ENCODE results near the gene CYTH1.
"Not testable (repeated sequence)": the region's sequence is repeated elsewhere in the genome, so short reads cannot be mapped to it uniquely, and the experiment has no call there.

The CYTH1 gene

DNA sequence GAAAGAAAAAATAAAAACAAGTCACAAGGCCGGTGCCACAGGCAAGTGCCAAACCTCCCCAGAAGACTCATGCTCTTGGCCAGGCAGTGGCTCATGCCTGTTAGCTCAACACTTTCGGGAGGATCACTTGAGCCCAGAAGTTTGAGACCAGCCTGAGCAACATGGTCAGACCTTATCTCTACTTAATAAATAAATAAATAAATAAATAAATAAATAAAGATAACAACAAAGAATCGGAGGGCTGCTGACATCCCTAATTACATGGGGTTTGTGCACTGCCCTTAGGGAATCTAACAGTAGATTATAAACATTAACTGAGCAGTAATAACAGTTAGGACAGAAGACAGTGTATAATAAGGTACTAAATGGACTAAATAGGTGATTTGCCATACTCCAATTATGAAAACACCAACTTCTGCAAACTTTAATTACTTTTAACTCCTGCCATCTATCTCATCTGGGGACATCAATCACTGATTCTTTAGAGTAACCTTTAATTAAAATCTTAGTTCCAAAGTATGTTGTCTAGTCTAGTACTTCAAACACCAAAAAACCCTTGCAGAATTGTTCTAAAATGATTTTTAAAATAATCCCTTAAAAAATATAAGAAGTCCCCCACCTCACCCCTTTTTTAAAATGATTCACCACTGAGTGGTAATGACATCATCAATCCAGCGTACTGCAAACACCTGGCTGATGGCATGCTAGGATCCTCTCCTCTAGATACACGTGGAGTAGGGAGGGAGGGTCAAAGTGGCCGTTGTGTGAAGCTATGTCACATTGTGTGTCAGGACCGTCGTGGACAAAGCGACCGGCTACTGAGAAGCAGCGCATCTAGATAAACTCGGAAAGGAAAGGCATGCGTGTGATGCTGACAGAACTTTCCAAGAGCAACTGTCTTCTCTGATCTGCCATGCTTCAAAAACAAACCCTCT lies 28.5 kb downstream of the CYTH1 start:
- peak; percentile 41 for DNase-seq

DNA sequence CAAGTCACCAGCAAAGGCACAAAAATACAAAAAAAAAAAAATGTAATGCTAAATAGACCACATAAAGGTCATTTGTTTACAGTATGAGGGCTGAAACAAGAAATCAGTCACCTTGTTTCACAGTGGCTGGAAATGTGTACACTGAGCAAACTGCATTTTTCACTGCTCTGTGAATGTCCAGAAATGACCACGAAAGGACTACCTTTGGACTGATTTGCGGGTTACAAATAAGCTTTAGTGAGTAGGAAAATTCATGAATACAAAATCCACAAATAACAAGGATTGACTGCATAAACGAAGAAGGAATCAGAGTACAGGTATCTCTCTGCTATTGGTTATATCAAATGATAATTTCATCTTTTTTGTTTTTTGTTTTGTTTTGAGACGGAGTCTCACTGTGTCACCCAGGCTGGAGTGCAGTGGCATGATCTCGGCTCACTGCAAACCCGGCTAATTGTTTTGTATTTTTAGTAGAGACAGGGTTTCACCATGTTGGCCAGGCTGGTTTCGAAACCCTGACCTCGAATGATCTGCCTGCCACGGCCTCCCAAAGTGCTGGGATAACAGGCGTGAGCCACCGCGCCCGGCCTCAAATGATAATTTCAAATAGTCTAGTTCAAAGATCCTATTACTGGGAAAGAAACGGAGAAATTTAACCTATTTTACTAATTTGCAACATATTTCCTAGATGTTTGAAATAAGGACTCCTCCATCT lies 30.5 kb downstream of the CYTH1 start:
- DNase-seq, result no peak

DNA sequence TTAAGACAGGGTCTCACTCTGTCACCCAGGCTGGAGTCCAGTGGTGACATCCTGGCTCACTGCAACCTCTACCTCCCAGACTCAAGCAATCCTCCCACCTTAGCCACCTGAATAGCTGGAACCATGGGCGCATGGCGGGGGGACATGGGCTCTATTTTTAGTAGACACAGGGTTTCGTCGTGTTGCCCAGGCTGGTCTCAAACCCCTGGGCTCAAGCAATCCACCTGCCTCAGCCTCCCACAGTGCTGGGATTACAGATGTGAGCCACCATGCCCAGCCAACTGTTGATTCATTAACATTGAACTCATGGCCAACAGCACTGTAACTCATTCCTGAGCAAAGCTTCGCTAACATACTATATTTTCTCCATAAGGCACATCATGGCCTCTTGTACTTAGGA lies 31.1 kb downstream of the CYTH1 start:
- not testable (repeated sequence) for DNase-seq

DNA sequence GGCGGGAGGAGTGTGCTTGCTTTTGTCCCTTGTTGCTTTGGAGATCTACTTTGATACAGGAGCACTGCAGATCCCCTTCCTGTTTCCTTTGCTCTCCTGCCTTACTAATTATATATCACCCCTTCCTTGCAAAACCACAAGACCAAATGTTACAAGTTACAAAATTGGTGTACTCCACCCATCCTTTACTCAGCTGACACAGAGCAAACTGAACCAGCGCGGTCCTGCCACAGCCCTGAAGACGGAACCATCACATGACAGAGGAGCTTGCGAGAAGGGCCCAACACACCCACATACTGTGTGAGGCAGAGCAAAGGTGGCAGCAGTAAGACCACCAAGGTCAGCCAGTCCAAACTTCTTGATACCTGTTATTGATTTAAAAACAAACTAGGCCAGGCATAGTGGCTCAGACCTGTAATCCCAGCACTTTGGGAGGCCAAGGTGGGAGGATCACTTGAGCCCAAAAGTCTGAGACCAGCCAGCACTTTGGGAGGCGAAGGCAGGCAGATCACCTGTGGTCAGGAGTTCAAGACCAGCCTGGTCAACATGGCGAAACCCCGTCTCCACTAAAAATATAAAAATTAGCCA lies 33.2 kb downstream of the CYTH1 start:
- DNase-seq, result peak; percentile 83

DNA sequence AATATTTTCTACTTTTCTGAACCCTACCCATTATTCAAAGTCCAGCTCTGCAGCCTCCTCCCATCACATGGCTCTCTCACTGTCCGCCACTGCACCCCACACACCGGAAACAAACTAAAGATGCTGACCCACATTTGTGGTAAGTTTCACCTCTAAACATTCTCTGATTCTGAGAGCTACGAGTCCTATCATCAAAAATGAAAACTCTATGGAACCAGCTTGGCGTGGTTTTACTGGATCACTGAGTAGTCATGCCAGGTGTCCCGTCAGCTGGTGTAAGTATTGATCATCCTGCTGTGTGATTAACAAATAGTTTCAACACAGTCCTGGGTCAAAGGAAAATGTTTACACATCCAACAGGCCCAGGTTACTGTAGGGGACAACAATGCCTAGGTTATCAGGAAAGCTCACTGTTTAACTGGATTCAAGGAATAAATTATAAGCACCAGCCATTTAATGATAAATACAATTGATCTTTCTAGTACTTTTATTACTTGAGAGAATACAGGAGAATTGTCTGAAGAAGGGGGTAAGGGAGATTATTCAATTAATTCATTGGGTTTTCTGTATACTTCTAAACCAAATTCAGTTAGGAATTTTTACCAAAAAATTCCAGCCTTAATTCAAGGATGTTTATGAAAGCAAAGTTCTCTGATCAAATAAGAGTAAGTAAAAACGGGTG lies 33.9 kb downstream of the CYTH1 start:
- DNase-seq, result no peak

DNA sequence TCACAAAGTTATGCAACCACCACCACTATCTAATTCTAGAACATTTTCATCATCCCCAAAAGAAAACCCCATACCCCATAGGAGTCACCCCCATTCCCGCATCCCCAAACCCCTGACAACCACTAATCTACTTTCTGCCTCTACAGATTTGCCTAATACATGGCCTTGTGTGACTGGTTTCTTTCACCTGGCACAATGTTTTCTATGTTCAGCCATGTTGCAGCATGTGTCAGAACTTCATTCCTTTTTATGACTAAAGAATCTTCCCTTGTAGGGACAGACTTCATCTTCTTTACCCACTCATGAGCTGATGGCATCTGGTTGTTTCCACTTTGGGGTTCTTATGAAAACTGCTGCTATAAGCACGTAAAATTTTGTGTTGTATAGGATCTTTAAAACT lies 34.6 kb downstream of the CYTH1 start:
- no peak for DNase-seq

DNA sequence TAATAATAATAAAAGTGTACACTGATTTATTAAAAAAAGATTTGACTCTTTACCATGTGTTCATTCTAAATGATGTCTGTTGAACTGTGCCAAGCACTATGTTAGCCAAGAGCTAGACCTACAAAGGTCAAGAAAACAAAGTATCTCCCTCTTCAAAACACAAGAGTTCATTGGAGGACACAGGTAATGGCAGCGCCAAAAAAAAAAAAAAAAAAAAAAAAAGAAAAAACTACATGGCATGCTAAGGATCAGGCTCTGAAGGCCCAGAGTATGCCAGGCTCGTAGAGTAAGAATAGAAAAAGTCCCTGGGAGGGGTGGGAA lies 35.2 kb downstream of the CYTH1 start:
- no peak for DNase-seq

DNA sequence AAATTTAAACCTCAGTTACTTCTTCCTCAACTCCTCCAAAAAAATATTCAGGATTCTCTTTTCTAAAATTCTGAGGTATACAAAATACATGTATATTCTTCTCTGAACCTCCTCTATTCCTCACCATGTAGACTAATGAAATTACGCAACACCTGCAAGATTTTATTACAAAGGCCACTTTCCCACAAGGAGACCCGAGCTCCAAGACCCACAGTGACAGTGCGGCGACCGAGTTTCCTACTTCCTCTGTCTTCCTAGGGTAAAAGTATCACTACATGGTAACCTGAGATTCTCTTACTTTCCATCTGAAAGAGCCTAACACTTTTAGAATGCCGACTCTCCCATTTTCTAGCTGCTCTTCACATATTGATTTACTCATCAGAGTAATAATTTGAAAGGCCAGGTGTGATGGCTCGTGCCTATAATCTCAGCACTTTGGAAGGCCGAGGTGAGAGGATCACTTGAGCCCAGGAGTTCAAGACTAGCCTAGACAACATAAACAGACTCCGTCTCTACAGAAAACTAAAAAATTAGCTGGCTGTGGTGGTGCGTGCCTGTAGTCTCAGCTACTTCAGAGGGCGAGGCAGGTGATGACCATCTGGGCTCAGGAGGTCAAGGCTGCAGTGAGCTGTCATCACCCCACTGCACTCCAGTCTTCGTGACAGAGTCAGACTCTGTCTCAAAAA lies 35.7 kb downstream of the CYTH1 start:
- no peak for DNase-seq

DNA sequence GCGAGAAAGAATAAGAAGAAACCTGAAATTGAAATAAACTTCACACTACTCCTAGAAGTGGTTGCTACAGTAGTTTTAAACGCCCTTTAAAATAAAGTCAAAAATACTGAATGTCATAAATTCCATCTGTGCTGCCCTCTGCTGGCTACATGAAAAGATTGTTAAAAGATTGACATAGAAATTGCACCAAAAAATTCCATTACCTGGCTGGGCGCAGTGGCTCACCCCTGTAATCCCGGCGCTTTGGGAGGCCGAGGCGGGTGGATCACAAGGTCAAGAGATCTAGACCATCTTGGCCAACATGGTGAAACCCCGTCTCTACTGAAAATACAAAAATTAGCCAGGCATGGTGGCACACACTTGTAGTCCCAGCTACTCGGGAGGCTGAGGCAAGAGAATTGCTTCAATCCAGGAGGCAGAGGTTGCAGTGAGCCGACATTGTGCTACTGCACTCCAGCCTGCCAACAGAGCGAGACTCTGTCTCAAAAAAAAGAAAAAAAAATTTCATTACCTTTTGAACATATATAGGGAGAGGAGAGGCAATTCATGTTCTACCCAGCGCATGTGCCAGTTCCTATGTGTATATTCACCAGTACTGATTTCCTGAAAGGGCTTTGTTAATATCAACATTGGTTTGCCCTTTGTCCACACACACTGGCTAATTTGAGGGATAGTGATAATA lies 36.5 kb downstream of the CYTH1 start:
- DNase-seq, result peak; percentile 76

DNA sequence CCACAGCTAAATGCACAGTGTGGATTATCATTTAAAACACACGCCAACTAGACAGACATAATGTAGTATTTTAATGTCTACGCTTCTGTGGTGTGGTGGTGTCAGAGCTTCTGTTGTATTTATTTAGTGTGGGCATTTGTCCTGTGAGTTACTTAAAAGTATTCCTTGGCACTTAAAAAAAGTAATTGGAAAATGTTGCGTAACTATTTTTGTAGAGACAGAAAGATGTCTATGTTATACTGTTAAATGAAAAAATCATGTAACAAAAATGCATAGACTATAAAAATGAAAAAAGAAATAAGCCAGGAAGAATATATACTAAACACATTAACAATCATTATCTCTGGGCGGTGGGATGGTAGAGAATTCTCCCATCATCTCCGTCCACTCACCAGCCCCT lies 39.2 kb downstream of the CYTH1 start:
- DNase-seq, result no peak

DNA sequence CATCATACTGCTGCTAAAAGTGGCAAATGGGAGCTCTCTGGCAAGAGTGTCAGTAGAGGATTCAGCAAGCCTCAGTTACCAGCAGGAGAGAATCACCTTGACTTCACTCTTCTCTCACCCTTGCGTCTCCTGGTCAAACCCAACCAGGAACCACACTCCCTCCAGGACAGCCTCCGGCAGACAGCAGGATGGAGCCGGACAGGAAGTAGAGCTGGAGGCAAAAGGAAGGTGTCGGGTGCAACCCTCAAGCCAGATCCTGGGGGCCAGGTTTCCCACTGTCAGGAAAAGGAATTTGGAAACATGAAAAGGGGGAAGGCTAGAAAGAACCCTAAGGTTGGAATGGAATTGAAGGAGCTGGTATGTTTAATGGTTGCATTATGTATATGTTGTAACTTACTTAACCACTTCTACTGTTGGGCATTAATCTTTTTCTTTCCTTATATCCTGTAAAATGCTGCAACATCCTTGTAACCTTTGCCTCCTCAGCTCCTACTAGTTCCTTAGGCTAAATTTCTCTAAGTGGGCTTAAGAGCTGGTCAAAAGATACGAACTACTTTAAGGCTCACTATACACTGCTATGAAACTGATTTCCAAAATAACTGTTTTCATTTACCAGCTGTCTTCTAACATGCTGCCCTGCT lies 40.3 kb downstream of the CYTH1 start:
- no peak for DNase-seq

DNA sequence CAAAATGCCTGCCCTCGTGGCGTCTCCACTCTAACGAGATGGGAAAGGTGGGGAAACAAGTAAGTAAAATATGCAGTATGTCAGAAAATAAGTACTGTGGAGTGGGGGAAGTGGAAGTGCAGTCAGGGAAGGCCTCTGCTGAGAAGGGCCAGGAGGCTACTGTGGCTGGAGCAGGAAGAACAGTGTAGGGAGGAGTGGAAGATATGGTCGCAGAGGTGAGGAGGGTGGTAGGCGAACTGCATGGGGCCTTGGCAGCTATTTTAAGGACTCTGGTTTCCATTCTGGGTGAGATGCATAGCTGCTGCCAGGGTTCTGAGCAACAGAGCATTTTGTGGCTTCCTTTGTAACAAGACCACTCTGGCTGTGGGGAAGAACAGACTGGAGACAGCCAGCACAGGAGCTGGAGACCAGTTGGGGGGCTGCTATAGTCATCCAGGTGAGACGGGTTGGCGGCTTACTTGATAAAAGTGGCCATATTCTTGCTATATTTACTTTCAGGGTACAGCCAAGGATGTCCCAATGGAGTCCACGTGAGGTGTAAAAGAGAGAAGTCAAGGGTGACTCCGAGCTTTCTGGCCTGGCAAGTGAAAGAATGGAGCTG lies 42.6 kb downstream of the CYTH1 start:
- no peak for DNase-seq

DNA sequence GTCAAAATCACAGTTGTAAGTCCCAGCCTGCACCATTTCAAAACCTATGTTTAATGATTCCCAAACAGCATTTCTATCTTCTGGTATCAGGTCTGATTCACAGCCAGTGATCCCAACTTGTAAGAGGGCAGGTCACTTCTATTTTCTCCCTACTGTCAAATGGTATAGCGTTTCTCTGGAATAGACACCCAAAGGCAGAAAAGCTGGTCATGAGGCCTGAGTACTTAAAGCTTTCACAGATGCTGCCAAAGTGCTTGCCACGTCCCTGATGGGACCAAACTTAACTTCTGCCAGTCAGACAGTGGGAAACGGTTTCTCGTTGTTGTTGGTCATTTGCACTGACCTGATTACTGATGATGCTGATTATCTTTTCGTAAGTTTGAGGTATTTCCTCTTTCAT lies 43.4 kb downstream of the CYTH1 start:
- DNase-seq, result no peak

DNA sequence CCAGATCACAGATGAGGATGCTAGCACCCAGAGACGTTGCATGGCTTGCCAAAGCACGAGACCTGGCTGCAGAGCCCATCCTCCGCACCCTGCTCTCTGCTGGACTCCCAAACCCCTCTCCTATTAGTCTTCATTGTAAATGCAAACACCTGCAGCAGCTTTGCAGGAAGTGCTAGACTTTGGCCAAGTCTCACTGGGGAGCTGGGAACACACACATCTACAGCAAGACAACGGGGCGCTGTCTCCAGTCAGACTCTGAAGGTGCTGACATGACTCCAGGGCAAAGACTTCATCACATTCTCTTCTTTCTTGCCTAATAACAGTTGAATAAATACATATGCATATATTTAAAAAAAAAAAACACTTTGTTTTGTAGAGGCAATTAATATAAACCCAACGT lies 43.8 kb downstream of the CYTH1 start:
- no peak for DNase-seq

DNA sequence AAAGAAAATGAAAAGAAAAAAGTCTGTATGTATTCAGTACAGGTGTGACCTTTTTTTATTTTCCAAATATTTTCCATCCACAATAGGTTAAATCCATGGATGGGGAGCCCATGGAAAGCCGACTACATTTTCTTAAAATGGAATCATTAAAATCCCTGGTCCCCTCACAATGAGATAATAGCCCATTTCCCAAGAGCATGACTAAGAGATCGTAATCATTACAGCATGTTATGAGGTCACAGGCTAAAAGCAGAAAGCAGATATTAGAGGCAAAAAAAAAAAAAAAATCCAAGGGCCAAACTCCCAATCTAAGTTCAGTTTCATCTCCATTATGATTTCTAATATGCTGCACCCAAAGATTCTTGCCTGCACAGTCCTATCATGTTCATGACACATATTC lies 44.7 kb downstream of the CYTH1 start:
- DNase-seq, result no peak

DNA sequence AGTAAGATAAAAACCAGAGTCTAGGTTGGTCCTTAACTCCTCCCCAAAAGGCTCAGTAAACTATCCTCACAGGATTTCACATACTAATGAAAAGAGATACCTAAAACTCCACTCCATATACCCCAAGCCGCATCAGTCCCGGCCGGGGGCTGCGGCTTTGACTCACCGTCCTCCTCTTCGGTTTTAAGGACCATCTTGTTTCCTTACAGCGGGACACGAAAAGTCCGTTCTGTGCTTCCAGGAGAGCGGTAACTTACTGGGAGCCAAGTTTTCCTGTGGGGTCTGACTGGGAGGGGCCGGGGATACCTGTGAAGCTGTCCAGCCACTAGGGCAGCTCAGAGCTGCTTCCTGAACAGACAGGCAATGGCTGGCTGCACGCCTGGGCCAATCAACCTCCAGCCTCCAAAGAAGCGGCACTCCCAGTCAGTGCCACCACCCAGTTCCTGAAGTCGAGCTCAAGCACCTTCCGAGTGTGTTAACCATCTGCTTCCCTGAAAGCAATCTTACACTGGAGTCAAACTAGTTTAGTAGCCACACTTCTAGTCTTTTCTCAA lies 45.5 kb downstream of the CYTH1 start:
- peak; percentile 79 for DNase-seq

DNA sequence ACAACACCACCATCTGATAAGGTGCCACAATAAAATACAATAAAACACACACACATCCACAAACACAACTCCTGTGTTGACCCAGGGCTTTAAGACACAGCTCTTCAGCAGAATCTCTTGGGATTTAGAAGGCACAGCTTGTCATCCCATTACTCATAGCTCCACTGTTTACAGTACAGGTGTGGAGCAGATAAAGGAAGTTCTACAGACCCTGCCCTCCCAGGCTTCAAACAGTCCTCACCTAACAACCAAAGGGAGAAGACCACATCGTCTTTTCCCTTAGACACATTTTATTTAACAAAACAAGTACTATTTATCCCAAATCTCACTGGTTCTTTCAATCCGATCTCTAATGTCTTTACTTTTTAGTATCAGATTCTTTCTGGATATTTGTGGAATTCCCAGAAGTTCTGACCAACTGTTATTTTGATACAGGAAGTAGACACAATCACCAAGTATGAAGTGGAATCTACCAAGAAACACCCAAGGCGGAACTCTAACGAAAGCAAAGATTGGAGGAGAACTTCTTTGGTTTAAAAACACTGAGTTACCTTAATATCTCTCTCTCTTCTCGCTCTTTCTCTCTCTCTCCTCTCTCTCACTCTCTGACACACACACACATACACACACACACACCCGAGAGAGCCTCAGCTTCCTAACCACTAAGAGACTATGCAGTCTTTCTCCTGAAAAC lies 46.1 kb downstream of the CYTH1 start:
- peak; percentile 48 for DNase-seq

DNA sequence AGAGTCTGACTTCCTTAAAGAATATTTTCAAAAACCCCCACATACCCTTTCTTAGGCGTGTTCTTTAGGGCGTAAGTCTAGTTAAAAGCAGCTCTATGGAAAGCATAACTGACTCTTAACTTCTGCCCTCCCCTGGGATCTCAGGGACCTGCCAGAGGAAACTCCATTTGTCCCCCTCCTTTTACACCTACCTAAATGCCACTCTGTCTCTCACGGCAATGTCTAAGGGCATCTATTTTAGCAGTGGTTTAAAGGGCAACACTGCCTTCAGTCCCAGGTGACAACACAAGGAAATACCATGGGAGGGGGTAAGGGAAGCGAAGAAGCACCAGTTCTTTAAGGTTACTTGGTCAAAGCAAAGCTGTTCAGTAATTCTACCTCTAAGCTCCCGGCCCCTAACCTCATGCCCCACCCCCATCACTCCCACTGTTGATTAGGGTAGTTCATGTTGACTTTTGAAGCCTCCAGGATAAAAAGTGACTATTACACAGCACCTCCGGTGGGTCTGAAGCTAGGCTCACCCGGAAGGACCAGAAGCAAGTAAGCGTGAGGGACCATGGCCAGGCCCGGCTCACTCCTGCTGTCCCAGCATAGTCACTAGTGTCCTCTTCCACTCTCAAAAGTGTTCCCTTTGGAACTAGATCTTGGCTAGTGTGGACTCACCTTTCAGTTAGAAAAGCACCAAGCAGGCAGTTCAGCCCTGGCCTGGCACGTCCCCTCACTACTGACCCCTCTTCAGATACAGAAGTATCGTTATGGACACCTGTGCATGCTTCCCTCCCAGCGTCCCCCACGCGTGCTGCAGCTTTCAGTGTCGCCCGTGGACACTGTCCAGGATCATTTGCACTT lies 47.1 kb downstream of the CYTH1 start:
- peak; percentile 33 for DNase-seq

DNA sequence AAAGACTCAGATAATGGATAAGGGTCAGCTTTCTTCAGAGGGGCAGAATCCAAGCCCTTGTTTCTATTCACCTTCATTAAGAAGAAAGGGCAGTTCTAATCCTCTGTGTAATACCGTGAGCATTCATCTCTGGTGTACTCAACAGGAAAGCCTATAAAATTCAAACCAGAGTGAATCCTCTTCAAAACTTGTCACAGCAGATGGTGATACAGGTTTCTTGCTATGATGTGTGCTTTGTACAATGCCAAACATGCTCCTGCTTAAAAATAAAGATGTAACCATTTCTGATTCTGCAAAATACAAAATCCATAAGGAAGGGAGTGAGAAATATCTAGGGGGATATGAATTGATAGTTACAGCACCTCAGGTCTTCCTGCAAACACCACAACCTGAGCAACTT lies 49.7 kb downstream of the CYTH1 start:
- DNase-seq, result no peak
